GM19463 (cell line): ENCODE results near the gene SPCS2.
"Not testable (repeated sequence)": the region's sequence is repeated elsewhere in the genome, so short reads cannot be mapped to it uniquely, and the experiment has no call there.

Experiments
- ATAC-seq: cut with Tn5 transposase; IDR thresholded peaks from one replicate; pipeline ENCODE4 v1.9.1; 2021; ENCODE audit warnings: mild to moderate bottlenecking, moderate library complexity; ENCODE audit not compliant: unreplicated experiment

Gene SPCS2

DNA sequence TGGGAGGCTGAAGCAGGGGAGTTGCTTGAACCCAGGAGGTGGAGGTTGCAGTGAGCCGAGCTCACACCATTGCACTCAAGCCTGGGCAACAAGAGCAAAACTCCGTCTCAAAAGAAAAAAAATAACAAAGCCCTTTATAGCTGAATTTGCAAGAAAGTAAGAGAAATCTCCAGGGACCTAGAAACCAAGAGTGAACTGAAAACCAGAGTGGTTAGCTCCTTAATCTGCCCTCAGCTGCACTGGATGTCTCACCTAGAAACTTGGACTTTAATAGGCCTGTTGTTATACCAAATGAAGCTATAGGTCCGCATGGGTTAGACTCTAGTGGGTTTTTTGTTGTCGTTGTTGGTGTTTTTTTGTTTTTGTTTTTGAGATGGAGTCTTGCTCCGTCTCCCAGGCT is 43.8 kb downstream of the SPCS2 start:
- peak; percentile 36 for ATAC-seq

DNA sequence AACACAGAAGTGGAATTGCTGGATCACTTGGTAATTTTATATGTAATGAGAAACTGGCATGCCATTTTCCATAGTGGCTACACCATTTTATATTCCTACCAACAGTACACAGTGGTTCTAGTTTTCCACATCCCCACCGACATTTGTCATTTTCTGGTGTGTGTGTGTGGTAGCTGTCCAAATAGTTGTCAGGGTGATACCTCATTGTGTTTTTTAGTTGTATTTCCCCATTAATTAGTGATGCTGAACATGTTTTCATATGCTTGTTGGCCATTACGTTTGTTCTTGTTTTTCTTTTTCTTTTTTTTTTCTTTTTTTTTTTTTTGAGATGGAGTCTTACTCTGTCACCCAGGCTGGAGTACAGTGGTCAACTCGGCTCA is 51.9 kb downstream of the SPCS2 start:
- ATAC-seq, result no peak

GRCh38 chr11:75001686-75002085 is 52.6 kb downstream of the SPCS2 start:
- no peak for ATAC-seq

DNA sequence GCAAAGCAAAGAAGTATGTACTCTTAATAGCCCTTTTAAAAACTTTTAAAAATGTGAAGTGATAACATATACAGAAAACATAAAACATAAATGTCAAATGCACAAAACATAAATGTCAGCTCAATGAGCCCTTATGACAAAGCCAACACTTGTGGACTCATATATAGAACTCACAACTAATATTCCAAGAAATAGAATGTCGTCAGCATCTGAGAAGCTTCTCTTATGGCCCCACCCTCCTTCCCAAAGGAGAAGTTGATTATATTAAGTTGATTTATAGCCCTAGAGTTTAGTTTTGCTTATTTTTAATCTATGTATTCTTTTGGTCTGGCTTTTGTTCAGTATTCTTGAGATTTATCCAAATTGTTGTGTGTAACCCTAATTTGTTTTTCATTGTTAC is 53.5 kb downstream of the SPCS2 start:
- ATAC-seq, result no peak

DNA sequence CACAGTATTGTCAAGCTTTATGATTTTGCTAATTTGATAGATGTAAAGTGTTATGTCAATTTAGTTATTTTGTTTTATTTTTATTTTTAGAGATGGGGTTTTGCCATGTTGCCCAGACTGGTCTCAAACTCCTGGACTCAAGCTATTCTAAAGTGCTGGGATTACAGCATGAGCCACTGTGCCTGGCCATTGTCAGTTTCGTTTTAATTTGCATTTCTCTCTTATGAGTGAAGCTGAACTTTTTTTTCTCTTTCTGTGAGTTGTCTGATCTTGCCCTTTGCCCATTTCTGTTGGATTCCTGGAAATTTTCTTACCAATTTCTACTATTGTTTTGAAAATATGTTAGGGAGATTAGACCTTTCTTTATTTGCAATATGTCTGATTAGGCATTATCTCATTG is 55.1 kb downstream of the SPCS2 start:
- no peak for ATAC-seq

- no peak for ATAC-seq
Observed at GRCh38 chr11:75011357-75011756, 62.3 kb downstream of the SPCS2 start.

GRCh38 chr11:75011872-75012271 is 62.8 kb downstream of the SPCS2 start:
- ATAC-seq, result no peak

DNA sequence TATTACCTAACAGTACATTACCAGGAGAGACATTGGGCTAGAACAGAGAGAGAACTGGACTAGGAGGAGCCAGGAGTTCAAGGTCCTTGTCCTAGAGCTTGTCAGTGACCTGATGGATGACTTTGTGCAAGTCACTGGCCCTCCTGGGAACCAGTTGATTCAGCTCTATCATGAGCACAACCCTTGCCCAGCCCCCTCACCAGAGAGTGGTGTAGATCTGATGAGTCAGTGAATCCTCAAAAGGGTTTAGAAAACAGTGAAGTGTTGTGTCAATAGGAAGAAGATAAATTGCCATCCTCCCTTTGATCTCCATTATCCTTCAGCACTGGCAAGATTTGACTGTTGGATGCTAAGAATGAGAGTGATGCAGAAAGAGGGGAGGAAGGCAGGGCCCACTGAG is 64.0 kb downstream of the SPCS2 start:
- no peak for ATAC-seq

DNA sequence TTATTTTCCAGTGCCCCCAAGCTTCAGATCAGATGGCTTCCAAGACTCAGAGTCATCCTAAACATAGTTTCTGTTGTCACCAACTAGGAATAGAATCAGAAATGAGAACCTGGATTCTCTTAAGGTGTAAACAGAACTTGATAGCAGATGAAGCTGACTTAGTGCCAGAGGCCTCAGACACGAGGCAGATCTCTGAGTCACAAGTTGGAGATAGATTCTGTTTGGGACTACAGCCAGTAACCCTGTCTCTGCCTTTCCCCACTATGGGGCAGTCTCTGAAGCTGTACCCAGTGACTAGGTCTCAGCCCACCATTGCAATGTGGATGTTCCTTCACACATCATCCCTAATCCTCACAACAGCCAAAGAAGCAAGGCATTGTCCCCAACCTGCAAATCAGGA is 65.1 kb downstream of the SPCS2 start:
- no peak for ATAC-seq

DNA sequence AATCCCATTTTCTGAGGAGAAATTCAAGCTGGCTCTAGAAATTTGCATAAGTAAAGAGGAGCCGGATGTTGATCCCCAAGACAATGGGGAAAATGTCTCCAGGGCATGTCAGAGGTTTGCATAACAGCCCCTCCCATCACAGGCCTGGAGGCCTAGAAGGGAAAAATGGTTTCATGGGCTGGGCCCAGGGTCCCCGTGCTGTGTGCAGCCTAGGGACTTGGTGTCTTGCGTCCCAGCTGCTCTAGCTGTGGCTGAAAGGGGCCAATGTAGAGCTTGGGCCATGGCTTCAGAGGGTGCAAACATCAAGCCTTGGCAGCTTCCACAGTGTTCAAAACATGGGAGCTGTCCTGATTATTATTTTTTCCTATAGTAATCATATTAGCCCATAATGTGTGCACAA is 70.1 kb downstream of the SPCS2 start:
- ATAC-seq, result not testable (repeated sequence)

GRCh38 chr11:75020328-75020727 is 71.3 kb downstream of the SPCS2 start:
- not testable (repeated sequence) for ATAC-seq

DNA sequence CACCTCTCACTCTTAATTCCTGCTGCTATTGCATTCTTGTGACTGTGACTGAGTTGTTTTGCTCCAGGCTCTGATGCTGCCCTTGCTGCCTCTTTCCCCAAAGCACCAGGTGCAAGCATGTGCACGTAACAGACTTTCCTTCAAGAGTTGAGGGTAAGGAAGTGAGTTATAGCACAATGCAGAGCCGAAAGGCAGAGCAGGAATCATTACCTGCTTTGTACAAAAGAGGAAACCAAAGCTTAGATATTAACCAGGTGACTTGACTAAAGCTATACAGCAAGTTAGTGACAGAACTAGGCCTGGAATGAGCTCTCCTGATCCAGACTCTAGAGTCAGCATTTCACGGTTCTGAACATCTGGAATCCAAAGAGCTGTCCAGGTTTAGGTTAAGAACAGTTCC is 73.2 kb downstream of the SPCS2 start:
- peak; percentile 67 for ATAC-seq

DNA sequence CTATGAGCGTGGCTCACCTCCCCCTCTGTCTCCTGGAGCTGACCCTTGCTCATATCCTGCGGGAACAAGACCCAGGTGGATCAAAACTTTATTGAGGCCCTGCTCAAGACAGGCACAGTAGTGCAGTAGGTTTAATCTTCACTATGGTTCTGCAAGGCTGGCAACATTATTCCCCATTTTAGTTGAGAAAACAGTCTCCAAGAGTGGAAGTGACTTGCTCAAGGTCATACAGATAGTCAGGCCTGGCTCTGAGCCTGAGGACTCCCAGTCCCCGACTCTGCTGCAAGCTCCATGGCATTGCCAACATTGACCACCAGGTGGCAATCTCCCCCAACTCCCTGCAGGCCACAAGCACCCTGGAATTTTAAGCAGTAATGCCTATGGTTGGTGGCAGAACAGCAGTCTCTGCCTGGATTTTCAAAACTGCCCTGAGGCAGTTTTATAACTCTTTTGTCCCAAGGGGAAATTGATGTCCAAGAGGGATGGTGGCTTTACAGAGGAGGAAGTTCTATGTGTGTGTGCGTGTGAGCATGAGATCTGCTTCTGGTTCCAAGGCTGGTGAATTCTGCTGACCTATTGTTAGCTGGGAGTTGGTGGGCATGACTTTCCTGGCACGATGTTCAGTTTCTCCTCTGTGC is 73.8 kb downstream of the SPCS2 start:
- ATAC-seq, result peak; percentile 85

- no peak for ATAC-seq
Observed at GRCh38 chr11:75023446-75024067, 74.5 kb downstream of the SPCS2 start.

DNA sequence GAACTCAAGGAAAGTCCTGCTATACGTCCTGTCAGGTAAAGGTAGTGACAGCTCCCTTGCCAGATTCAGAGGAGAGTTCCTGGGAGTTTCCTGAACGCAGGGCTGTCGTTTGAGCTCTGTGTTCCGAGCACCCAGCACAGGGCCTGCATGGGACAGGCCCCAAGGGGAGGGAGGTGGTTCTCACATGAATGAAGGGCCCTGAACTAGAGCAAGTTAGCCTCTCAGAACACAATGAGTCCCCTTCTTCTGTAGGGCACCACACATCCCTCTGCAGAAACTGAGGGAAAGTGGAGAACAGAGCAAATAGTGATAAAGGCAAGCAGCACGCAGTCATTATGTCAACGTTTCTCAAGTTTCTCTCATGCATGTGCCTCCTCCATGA is 75.0 kb downstream of the SPCS2 start:
- ATAC-seq, result no peak

GRCh38 chr11:75024764-75025211 is 75.7 kb downstream of the SPCS2 start:
- no peak for ATAC-seq

DNA sequence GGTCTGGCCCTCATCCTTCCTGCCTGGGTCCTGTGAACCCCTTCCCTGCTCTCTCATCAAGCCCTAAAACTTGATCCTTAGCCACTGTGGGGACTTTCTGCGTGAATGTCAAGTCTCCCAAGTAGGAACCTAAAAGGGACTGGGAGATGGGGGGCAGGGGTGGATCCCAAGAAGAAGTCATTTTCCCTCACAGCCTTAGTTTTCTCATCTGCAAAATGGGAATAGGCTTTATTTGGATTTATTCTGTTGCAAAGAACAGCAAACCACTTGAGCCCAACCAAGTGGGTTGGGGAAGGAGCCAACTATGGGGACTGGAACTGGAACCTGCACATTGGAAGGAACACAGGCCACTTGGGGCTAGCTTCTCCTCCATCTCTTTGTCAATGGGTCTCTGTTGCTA is 76.5 kb downstream of the SPCS2 start:
- no peak for ATAC-seq

GRCh38 chr11:75028321-75028720 is 79.3 kb downstream of the SPCS2 start:
- no peak for ATAC-seq
